Kidney (tissue), 14 donors: ENCODE measurements around the gene SMTN. TPM values are rescaled to one million over a fixed set of nuclear protein-coding genes. Genes with fewer than 3 reads are reported as not detected.

Experiments
- DNase-seq, 5 donors: peaks; one replicate each; pipeline ENCODE4 v3.0.0-alpha.2; 2013 to 2020
- FAIRE-seq: peaks from 2 replicates; lab custom pipeline; 2012; peaks lifted over from hg19 to GRCh38; lab: Jason Lieb, UNC
- H3K27ac ChIP-seq, 2 donors: one replicate each; pipeline ENCODE4 v1.7.0; 2013; ENCODE audit warnings: low read depth in 2 of 2, low read length in 2 of 2, inconsistent platforms in 1 of 2
- H3K27me3 ChIP-seq: one replicate; pipeline ENCODE4 v1.7.1; 2013; ENCODE audit warnings: low read length, inconsistent platforms; ENCODE audit not compliant: control insufficient read depth, insufficient read depth
- H3K36me3 ChIP-seq, 3 donors: one replicate each; pipeline versions ENCODE4 v1.7.0 to v1.7.1; 2013; ENCODE audit warnings: low read length in 3 of 3, control low read depth in 1 of 3, inconsistent platforms in 1 of 3; ENCODE audit not compliant: insufficient read depth in 3 of 3, control insufficient read depth in 2 of 3
- H3K4me1 ChIP-seq, 3 donors: one replicate each; pipeline versions ENCODE4 v1.7.0 to v1.7.1; 2013; ENCODE audit warnings: low read length in 3 of 3, inconsistent platforms in 1 of 3, low read depth in 1 of 3; ENCODE audit not compliant: control insufficient read depth in 2 of 3, insufficient read depth in 2 of 3
- H3K4me3 ChIP-seq, 3 donors: one replicate each; pipeline versions ENCODE4 v1.7.0 to v1.8.1; 2013; ENCODE audit warnings: low read length in 3 of 3, control low read depth in 1 of 3, inconsistent platforms in 1 of 3
- H3K9ac ChIP-seq, 3 donors: one replicate each; pipeline versions ENCODE4 v1.7.0 to v1.7.1; 2013; ENCODE audit warnings: low read length in 3 of 3, control low read depth in 1 of 3, inconsistent platforms in 1 of 3
- H3K9me3 ChIP-seq, 3 donors: one replicate each; pipeline versions ENCODE4 v1.7.0 to v1.7.1; 2013; ENCODE audit warnings: low read length in 3 of 3, control low read depth in 1 of 3, inconsistent platforms in 1 of 3; ENCODE audit not compliant: control insufficient read depth in 2 of 3, insufficient read depth in 1 of 3
- intact Hi-C: fragments of 100-400 bp; cut with DNase I; formaldehyde crosslinking; loops from one replicate; pipeline ENCODE4 v1.11.1; 2022
- polyA plus RNA-seq: library from polyadenylated mRNA; stranded (reverse); fragments of 350-450 nt; fragmentation: Illumina TruSeq; extraction: RNeasy Lipid Tissue Mini Kit (QIAGEN cat#74804); gene quantifications from one replicate; pipeline ENCODE4 v1.2.3, GENCODE V29; 2014; ENCODE audit warnings: low read depth, low replicate concordance; ENCODE audit not compliant: insufficient read depth
- total RNA-seq: library from RNA; stranded (reverse); fragmentation: NEBNext Ultra II Directional; extraction: Animal tissue kit (Norgen Biotek cat#: 25700); gene quantifications from one replicate; pipeline ENCODE4 v1.2.1, GENCODE V29; 2021
- TF ChIP-seq, protein P1 (sequence below): IDR thresholded peaks from 3 replicates; pipeline ENCODE4 v1.5.1; 2012; ENCODE audit warnings: mild to moderate bottlenecking, moderate library complexity, borderline replicate concordance; ENCODE audit not compliant: insufficient read depth; ENCODE audit errors: extremely low read depth
- donor health status: control.
- donor health status: control.
- donor health status: control.
- donor health status: control.
- donor health status: control.
- donor health status: DM: yes; HTN: yes; CAD: no.
- donor health status: Normal renal cell carcinoma (clear cell type).

Gene SMTN
- total and polyA plus RNA-seq, 2 donors from 2014 or later: 64.4 to 67.7 TPM

- H3K9ac ChIP-seq: no peak overlapping the region
- FAIRE-seq (no peak), DNase-seq (no peak)
- H3K36me3 ChIP-seq: no peaks in the 10 kb centered on the region
- H3K27ac ChIP-seq: no peak overlapping the region
- no peaks in the 10 kb centered on the region for H3K9me3 ChIP-seq
- no peaks in the 10 kb centered on the region for H3K27me3 ChIP-seq
- intact Hi-C loops: no loop called here
- TF ChIP-seq, protein P1, sequence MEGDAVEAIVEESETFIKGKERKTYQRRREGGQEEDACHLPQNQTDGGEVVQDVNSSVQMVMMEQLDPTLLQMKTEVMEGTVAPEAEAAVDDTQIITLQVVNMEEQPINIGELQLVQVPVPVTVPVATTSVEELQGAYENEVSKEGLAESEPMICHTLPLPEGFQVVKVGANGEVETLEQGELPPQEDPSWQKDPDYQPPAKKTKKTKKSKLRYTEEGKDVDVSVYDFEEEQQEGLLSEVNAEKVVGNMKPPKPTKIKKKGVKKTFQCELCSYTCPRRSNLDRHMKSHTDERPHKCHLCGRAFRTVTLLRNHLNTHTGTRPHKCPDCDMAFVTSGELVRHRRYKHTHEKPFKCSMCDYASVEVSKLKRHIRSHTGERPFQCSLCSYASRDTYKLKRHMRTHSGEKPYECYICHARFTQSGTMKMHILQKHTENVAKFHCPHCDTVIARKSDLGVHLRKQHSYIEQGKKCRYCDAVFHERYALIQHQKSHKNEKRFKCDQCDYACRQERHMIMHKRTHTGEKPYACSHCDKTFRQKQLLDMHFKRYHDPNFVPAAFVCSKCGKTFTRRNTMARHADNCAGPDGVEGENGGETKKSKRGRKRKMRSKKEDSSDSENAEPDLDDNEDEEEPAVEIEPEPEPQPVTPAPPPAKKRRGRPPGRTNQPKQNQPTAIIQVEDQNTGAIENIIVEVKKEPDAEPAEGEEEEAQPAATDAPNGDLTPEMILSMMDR: no peak
- peaks cover 0 to 8% (median 0%) of the 10 kb centered on the region in 3 donors for H3K4me1 ChIP-seq
- no peak overlapping the region for H3K4me3 ChIP-seq
Measured at GRCh38 chr22:31136155-31136554, 55.0 kb downstream of the SMTN start.

DNA sequence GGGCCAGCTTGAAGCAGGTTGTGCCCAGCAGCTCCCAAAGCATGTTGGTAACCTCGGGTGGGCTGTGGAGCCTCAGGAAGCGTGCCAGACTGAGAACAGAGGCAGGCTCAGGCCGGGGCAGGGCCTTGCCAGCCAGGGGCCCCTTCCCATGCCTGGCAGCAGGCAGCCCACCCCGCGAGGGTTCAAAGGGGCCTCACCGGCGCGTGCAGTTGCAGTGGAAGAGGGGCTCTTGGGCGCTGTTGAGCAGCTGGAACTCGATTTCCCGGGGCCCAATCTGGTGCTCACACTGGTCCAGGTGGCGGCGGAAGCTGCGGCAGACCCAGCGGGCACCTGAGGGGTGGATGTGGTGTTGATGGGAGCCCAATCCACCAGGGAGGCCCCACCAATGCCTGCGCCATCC, 55.6 kb downstream of the SMTN start:
- DNase-seq: no peak
- TF ChIP-seq, protein P1: no peak
- Histone ChIP-seq H3K9ac (no peak overlapping the region), H3K36me3 (no peaks in the 10 kb centered on the region), H3K27ac (no peak overlapping the region), H3K4me1 (peaks cover 0 to 8% (median 0%) of the 10 kb centered on the region in 3 donors), H3K4me3 (no peak overlapping the region), H3K9me3 (no peaks in the 10 kb centered on the region), H3K27me3 (no peaks in the 10 kb centered on the region)
- no peak for FAIRE-seq
- intact Hi-C loops: no loop called here

GRCh38 chr22:31137721-31138120, 56.6 kb downstream of the SMTN start:
- FAIRE-seq (no peak), DNase-seq (no peak)
- Histone ChIP-seq H3K4me1 (peaks cover 0 to 7% (median 0%) of the 10 kb centered on the region in 3 donors), H3K27me3 (no peaks in the 10 kb centered on the region), H3K36me3 (no peaks in the 10 kb centered on the region), H3K4me3 (no peak overlapping the region), H3K9ac (no peak overlapping the region), H3K27ac (no peak overlapping the region), H3K9me3 (no peaks in the 10 kb centered on the region)
- TF ChIP-seq, protein P1: no peak
- intact Hi-C loops: no loop called here

- FAIRE-seq: no peak
- Histone ChIP-seq H3K4me1 (peaks cover 0 to 5% (median 0%) of the 10 kb centered on the region in 3 donors), H3K27me3 (no peaks in the 10 kb centered on the region), H3K36me3 (no peaks in the 10 kb centered on the region), H3K9ac (no peak overlapping the region), H3K4me3 (no peak overlapping the region), H3K9me3 (no peaks in the 10 kb centered on the region), H3K27ac (no peak overlapping the region)
- intact Hi-C loops: no loop called here
- TF ChIP-seq, protein P1: no peak
- DNase-seq: no peak
Measured at GRCh38 chr22:31138126-31138525, 57.0 kb downstream of the SMTN start.
